ENCODE measurements around the gene RAPGEF4. TPM values are rescaled to one million over a fixed set of nuclear protein-coding genes. Genes with fewer than 3 reads are reported as not detected.

RAPGEF4 gene
- total and polyA plus RNA-seq, 2 of the 8 experiments (the other 6 are each of a cell fraction or from before 2014, with no cell fraction given): 1.2 to 2.6 TPM

DNA sequence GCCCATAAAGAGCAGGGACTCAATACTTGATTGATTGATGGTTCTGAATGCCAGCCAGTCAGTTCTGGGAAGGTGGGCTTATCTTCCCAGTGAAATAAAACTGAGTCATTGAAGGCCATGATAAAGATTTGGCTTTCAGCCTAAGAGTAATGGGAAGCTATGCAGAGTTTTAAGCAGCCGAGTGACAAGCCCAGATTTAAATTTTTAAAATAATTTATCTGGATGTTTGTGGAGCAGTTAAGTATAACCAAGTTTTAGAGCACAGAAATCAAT lies 122.8 kb downstream of the RAPGEF4 start:
- no peak overlapping the region for H4K8ac ChIP-seq (ENCODE audit: extremely low read depth, insufficient read depth, low read length)
- H4K20me1 ChIP-seq (replicated peaks in 1 of 2; ENCODE audit: control insufficient read depth in 1 of 2, insufficient read depth in 2 of 2, low read length in 2 of 2): no peaks in the 10 kb centered on the region
- H3K18ac ChIP-seq (ENCODE audit: extremely low read depth, low read length): no peak overlapping the region
- no peaks in the 10 kb centered on the region for H3K27me3 ChIP-seq (replicated peaks in 1 of 4; ENCODE audit: control insufficient read depth in 3 of 4, extremely low read depth in 1 of 4, insufficient read depth in 3 of 4, low read length in 3 of 4)
- no peak overlapping the region for H2BK15ac ChIP-seq (ENCODE audit: low read length)
- H3K9me3 ChIP-seq (ENCODE audit: insufficient read depth in 2 of 2, low read depth in 1 of 2, low read length in 1 of 2): no peaks in the 10 kb centered on the region
- DNase-seq (ENCODE audit: low read depth in 1 of 2, low spot score in 2 of 2) (no peak), FAIRE-seq (no peak)
- no peak overlapping the region for H3K4me2 ChIP-seq (ENCODE audit: insufficient read depth in 1 of 2, low read depth in 2 of 2, low read length in 2 of 2)
- 95% methylated on average over 1 of the region's 1 CpG; no CpG with 5 or more reads in 1 of the 2 experiments for WGBS, 2 experiments (ENCODE audit: extremely low coverage in 1 of 2, insufficient coverage in 1 of 2, insufficient read length in 1 of 2, insufficient replicate concordance in 2 of 2, low coverage in 1 of 2, low lambda C conversion rate in 2 of 2, missing lambda C conversion rate in 1 of 2)
- H3K27ac ChIP-seq (ENCODE audit: low read depth, low read length): no peak overlapping the region
- no peaks in the 10 kb centered on the region for H3K79me1 ChIP-seq (ENCODE audit: low read depth, low read length)
- H3K23me2 ChIP-seq (ENCODE audit: low read depth, low read length): no peaks in the 10 kb centered on the region
- no peak overlapping the region for H2BK12ac ChIP-seq (ENCODE audit: low read depth, low read length)
- no peaks in the 10 kb centered on the region for H3K36me3 ChIP-seq (ENCODE audit: control insufficient read depth in 2 of 4, insufficient read depth in 4 of 4, low read length in 3 of 4)
- no peak overlapping the region for H2AK5ac ChIP-seq (ENCODE audit: low read depth, low read length)
- TF ChIP-seq YY1 (IDR thresholded peaks at IDR 0.05; ENCODE audit: low read depth, low read length): no peak
- TF ChIP-seq KDM5A (IDR thresholded peaks at IDR 0.05; ENCODE audit: low read length): no peak
- no peak for TF ChIP-seq BACH1 (IDR thresholded peaks at IDR 0.05; ENCODE audit: low read length)
- no peak overlapping the region for H3K56ac ChIP-seq (replicated peaks; ENCODE audit: insufficient read length, low read depth, low read length)
- no peaks in the 10 kb centered on the region for H3K4me1 ChIP-seq (replicated peaks in 1 of 4; ENCODE audit: control insufficient read depth in 3 of 4, insufficient read depth in 4 of 4, low read length in 3 of 4)
- no peak overlapping the region for H3K23ac ChIP-seq (ENCODE audit: insufficient read length)
- CTCF ChIA-PET (ENCODE audit: partially characterized antibody): interaction anchor here (0.9 to 1.8 kb wide), 2 partner anchors 52 to 160 kb away, joined by 3 read pairs; no protein-coding TSS in a partner anchor
- H3K79me2 ChIP-seq (ENCODE audit: control insufficient read depth in 1 of 2, insufficient read depth in 2 of 2, low read length in 2 of 2): no peaks in the 10 kb centered on the region
- H3K4me3 ChIP-seq (ENCODE audit: extremely low read depth in 1 of 4, insufficient read depth in 2 of 4, low read depth in 3 of 4, low read length in 4 of 4): no peak overlapping the region
- no peak overlapping the region for H2BK20ac ChIP-seq (ENCODE audit: low read length)
- H4K5ac ChIP-seq (ENCODE audit: insufficient read length, low read depth, low read length): no peak overlapping the region
- no peak overlapping the region for H3K14ac ChIP-seq (ENCODE audit: insufficient read length)
- no peak overlapping the region for H2AFZ ChIP-seq (ENCODE audit: low read length)
- H3K9ac ChIP-seq (replicated peaks in 1 of 4; ENCODE audit: extremely low read depth in 1 of 4, low read depth in 3 of 4, low read length in 3 of 4): no peak overlapping the region
- no peak overlapping the region for H3K4ac ChIP-seq (replicated peaks; ENCODE audit: insufficient read length, low read depth, low read length)
- H2BK5ac ChIP-seq (ENCODE audit: low read depth, low read length): no peak overlapping the region
- no peak overlapping the region for H4K91ac ChIP-seq (replicated peaks; ENCODE audit: insufficient read length, low read length)
- no peak overlapping the region for H2BK120ac ChIP-seq (replicated peaks; ENCODE audit: low read depth, low read length)
- POLR2A ChIA-PET (ENCODE audit: partially characterized antibody): no interaction called here

Measured in H1 (cell line).